Stomach (tissue), 9 donors: Measurements from ENCODE around the gene ALG8. TPM values are rescaled to one million over a fixed set of nuclear protein-coding genes. Genes with fewer than 3 reads are reported as not detected.

Experiments
- DNase-seq, 2 donors: peaks; one replicate each; pipeline versions ENCODE4 v3.0.0 to v3.0.0-alpha.2; 2013 to 2019
- H3K27ac ChIP-seq, 5 donors: fragments of 200-600 bp in 4 of 5; sonication (generic) in 4 of 5; one replicate each; pipeline ENCODE4 v1.5.1; 2013 to 2019; ENCODE audit warnings: mild to moderate bottlenecking in 1 of 5, moderate library complexity in 1 of 5
- H3K27me3 ChIP-seq, 3 donors: fragments of 200-600 bp; sonication (generic); one replicate each; pipeline ENCODE4 v1.5.1; 2017 to 2019; ENCODE audit warnings: mixed run types in 1 of 3
- H3K36me3 ChIP-seq, 4 donors: fragments of 200-600 bp; sonication (generic); 1 replicate in 3 of 4; 2 replicates in 1 of 4; pipeline ENCODE4 v1.5.1; 2016 to 2019
- H3K4me1 ChIP-seq, 4 donors: fragments of 200-600 bp; sonication (generic); one replicate each; pipeline ENCODE4 v1.5.1; 2016 to 2019
- H3K4me3 ChIP-seq, 4 donors: fragments of 200-600 bp; sonication (generic) in 3 of 4; one replicate each; pipeline ENCODE4 v1.5.1; 2016 to 2019; ENCODE audit warnings: mild to moderate bottlenecking in 1 of 4
- H3K9me3 ChIP-seq, 4 donors: fragments of 200-600 bp; sonication (generic); one replicate each; pipeline ENCODE4 v1.5.1; 2016 to 2019
- CTCF ChIP-seq, 7 experiments: fragments of 450-650 bp in 4 of 7; fragments of 200-600 bp in 3 of 7; sonication (generic) in 3 of 7; IDR thresholded peaks; one replicate each; pipeline ENCODE4 v1.5.1; 2016 to 2019; ENCODE audit warnings: antibody characterized with exemption in 7 of 7, control low read depth in 2 of 7, mild to moderate bottlenecking in 1 of 7
- EP300 ChIP-seq: sonication (generic); formaldehyde crosslinking; IDR thresholded peaks from one replicate; pipeline ENCODE4 v1.6.1; 2017; ENCODE audit warnings: antibody characterized with exemption
- POLR2A ChIP-seq, 4 donors: fragments of 450-650 bp; IDR thresholded peaks; one replicate each; pipeline ENCODE4 v1.6.1; 2016; ENCODE audit warnings: antibody characterized with exemption in 4 of 4, control low read depth in 2 of 4, mild to moderate bottlenecking in 1 of 4, moderate library complexity in 1 of 4
- POLR2AphosphoS5 ChIP-seq, 3 donors: sonication (generic); formaldehyde crosslinking; IDR thresholded peaks; one replicate each; pipeline ENCODE4 v1.6.1; 2016; ENCODE audit warnings: antibody characterized with exemption in 3 of 3
- WGBS, 5 donors: extraction: QIAGEN DNeasy Blood & Tissue Kit in 3 of 5; methylation state at CpG; one replicate each; pipeline versions ENCODE4 v1.1.5 to v1.1.7; 2013 to 2018; 5-methylcytosine and 5-hydroxymethylcytosine counted together
- intact Hi-C: fragments of 100-400 bp; cut with DNase I; formaldehyde crosslinking; loops from one replicate; pipeline ENCODE4 v1.15.1; 2023; ENCODE audit warnings: low total_unique reads
- polyA plus RNA-seq, 3 donors: library from polyadenylated mRNA; stranded (reverse); fragments of 200-250 nt; gene quantifications; one replicate each; pipeline ENCODE4 v1.2.3, GENCODE V29; 2013
- total RNA-seq, 5 donors: library from RNA; depleted of rRNA; stranded (reverse); fragments of >200 nt; gene quantifications; one replicate each; pipeline versions ENCODE4 v1.1.0 to v1.2.3, GENCODE V29; 2014 to 2016
- donor health status: healthy with polysubstance abuse.
- donor health status: Bipolar disorder and iron deficiency.
- donor health status: healthy.

Gene ALG8
- total and polyA plus RNA-seq, 8 donors: 3.8 to 58.2 (median 24.5) TPM

GRCh38 chr11:78171951-78172350, 32.5 kb upstream of the ALG8 start:
- intact Hi-C loops: no loop called here
- no peak for DNase-seq
- TF ChIP-seq POLR2A (IDR thresholded peaks at IDR 0.05) (no peak), EP300 (no peak), CTCF (IDR thresholded peaks at IDR 0.05) (no peak), POLR2AphosphoS5 (IDR thresholded peaks at IDR 0.05) (no peak)
- peaks cover 10 to 46% (median 41%) of the 10 kb centered on the region in 4 donors for H3K36me3 ChIP-seq
- no peaks in the 10 kb centered on the region for H3K9me3 ChIP-seq
- WGBS, 5 donors: 92 to 96% (median 95%) methylated on average over 4 to 6 of the region's 6 CpGs
- H3K4me1 ChIP-seq: peaks cover 11 to 30% (median 14%) of the 10 kb centered on the region in 4 donors
- H3K27ac ChIP-seq: peak overlapping the region in 1 of 5 donors; percentile 29
- no peaks in the 10 kb centered on the region for H3K27me3 ChIP-seq
- no peak overlapping the region for H3K4me3 ChIP-seq

GRCh38 chr11:78170874-78171549, 31.6 kb upstream of the ALG8 start:
- H3K36me3 ChIP-seq: peaks cover 10 to 37% (median 33%) of the 10 kb centered on the region in 4 donors
- no peak for TF ChIP-seq CTCF (IDR thresholded peaks at IDR 0.05)
- TF ChIP-seq POLR2A (IDR thresholded peaks at IDR 0.05): no peak
- no peak for TF ChIP-seq EP300
- TF ChIP-seq POLR2AphosphoS5 (IDR thresholded peaks at IDR 0.05): no peak
- no peak for DNase-seq
- H3K4me3 ChIP-seq: no peak overlapping the region
- no peaks in the 10 kb centered on the region for H3K9me3 ChIP-seq
- peaks cover 11 to 38% (median 14%) of the 10 kb centered on the region in 4 donors for H3K4me1 ChIP-seq
- peak overlapping the region in 1 of 5 donors; percentile 83 for H3K27ac ChIP-seq
- intact Hi-C loops: no loop called here
- no peaks in the 10 kb centered on the region for H3K27me3 ChIP-seq
- 74 to 84% (median 79%) methylated on average over 7 of the region's 7 CpGs for WGBS, 5 donors

- TF ChIP-seq CTCF (IDR thresholded peaks at IDR 0.05) (no peak), POLR2A (IDR thresholded peaks at IDR 0.05) (no peak), EP300 (no peak), POLR2AphosphoS5 (IDR thresholded peaks at IDR 0.05) (no peak)
- Histone ChIP-seq H3K9me3 (no peaks in the 10 kb centered on the region), H3K27me3 (no peaks in the 10 kb centered on the region), H3K4me1 (peaks cover 11 to 44% (median 14%) of the 10 kb centered on the region in 4 donors), H3K4me3 (no peak overlapping the region), H3K36me3 (peaks cover 10 to 37% (median 33%) of the 10 kb centered on the region in 4 donors), H3K27ac (peak overlapping the region in 1 of 5 donors; percentile 83)
- 85 to 92% (median 90%) methylated on average over 11 of the region's 11 CpGs for WGBS, 5 donors
- intact Hi-C loops: no loop called here
- no peak for DNase-seq
Observed at GRCh38 chr11:78170413-78170812, 31.0 kb upstream of the ALG8 start.

- H3K4me3 ChIP-seq: no peak overlapping the region
- peak in 1 of 3 donors; percentile 5 for TF ChIP-seq POLR2AphosphoS5 (IDR thresholded peaks at IDR 0.05)
- no peak for TF ChIP-seq CTCF (IDR thresholded peaks at IDR 0.05)
- peak overlapping the region; percentile 26 to 83 (median 70) for H3K27ac ChIP-seq
- H3K9me3 ChIP-seq: no peaks in the 10 kb centered on the region
- H3K4me1 ChIP-seq: peaks cover 11 to 44% (median 14%) of the 10 kb centered on the region in 4 donors
- 30 to 43% (median 34%) methylated on average over 11 to 17 of the region's 17 CpGs for whole genome bisulfite sequencing, 5 donors
- intact Hi-C loops: no loop called here
- no peaks in the 10 kb centered on the region for H3K27me3 ChIP-seq
- peaks cover 4 to 32% (median 26%) of the 10 kb centered on the region in 4 donors for H3K36me3 ChIP-seq
- DNase-seq: peak; percentile 35 to 76
Observed at GRCh38 chr11:78168539-78169477, 29.4 kb upstream of the ALG8 start.
